ENCODE results near the gene CLDN6. TPM values are rescaled to one million over a fixed set of nuclear protein-coding genes. Genes with fewer than 3 reads are reported as not detected.

CLDN6 gene
- total and polyA plus RNA-seq, 9 of the 15 experiments (the other 6 are each of a cell fraction or from before 2014, with no cell fraction given): 0.22 to 0.75 (median 0.38) TPM; not detected in 3

- TF ChIP-seq PPARD (CRISPR knock-in tag; IDR thresholded peaks at IDR 0.05) (no peak), KAT8 (IDR thresholded peaks at IDR 0.05; ENCODE audit: low read depth) (no peak), HNRNPH1 (optimal IDR thresholded peaks at IDR 0.05; ENCODE audit: low read depth, low read length) (no peak), HMG20A (CRISPR knock-in tag; conservative IDR thresholded peaks at IDR 0.05) (no peak), LEF1 (IDR thresholded peaks at IDR 0.05) (peak; percentile 93), MGA (IDR thresholded peaks at IDR 0.05) (no peak), ZNF197 (CRISPR knock-in tag; IDR thresholded peaks at IDR 0.05; ENCODE audit: low read depth) (peak; percentile 79; the same call in 1 of the 2 replicates), GATAD2B (IDR thresholded peaks at IDR 0.05; ENCODE audit: borderline replicate concordance) (no peak), ZNF23 (CRISPR knock-in tag; IDR thresholded peaks at IDR 0.05) (no peak), RNF219 (CRISPR knock-in tag; IDR thresholded peaks at IDR 0.05) (no peak), HDAC3 (IDR thresholded peaks at IDR 0.05; ENCODE audit: borderline replicate concordance, partially characterized antibody) (no peak), DEAF1 (CRISPR knock-in tag; IDR thresholded peaks at IDR 0.05) (no peak)
These were observed 9.9 kb downstream of the CLDN6 start (continued) for GRCh38 chr16:3007957-3008689.

All from K562 (cell line).